DND-41 (cell line): ENCODE measurements around the gene NR1D1.

ENCODE experiments used
- ATAC-seq: fragments of 200-7000 bp; cut with Tn5 transposase; 3 replicates; pipeline ENCODE4 v1.9.1; 2021; ENCODE audit warnings: low read depth; ENCODE audit not compliant: insufficient read depth
- DNase-seq: peaks from one replicate; pipeline ENCODE4 v3.0.0-alpha.2; 2020
- H2AFZ ChIP-seq: 2 replicates; pipeline ENCODE4 v1.6.0; 2012; ENCODE audit warnings: low read depth, low read length
- H3K27ac ChIP-seq: 2 replicates; pipeline ENCODE4 v1.5.1; 2012; ENCODE audit warnings: low read length, inconsistent platforms
- H3K27me3 ChIP-seq: fragments of 200-600 bp; sonication (generic); 2 replicates; pipeline ENCODE4 v1.6.0; 2012; ENCODE audit warnings: low read length, mild to moderate bottlenecking, inconsistent platforms; ENCODE audit not compliant: insufficient read depth, poor library complexity
- H3K36me3 ChIP-seq: 2 replicates; pipeline ENCODE4 v1.5.1; 2012; ENCODE audit warnings: low read length, inconsistent platforms; ENCODE audit not compliant: insufficient read depth
- H3K4me1 ChIP-seq: 2 replicates; pipeline ENCODE4 v1.5.1; 2012; ENCODE audit warnings: mild to moderate bottlenecking, low read length; ENCODE audit not compliant: insufficient read depth
- H3K4me2 ChIP-seq: 2 replicates; pipeline ENCODE4 v1.6.0; 2012; ENCODE audit warnings: mild to moderate bottlenecking, moderate library complexity, low read length, inconsistent platforms; ENCODE audit not compliant: insufficient read depth
- H3K4me3 ChIP-seq, 2 experiments: fragments of 200-600 bp in 1 of 2; shearing (Covaris generic) in 1 of 2; 2 replicates each; pipeline ENCODE4 v1.5.1; 2012 to 2016; ENCODE audit warnings: inconsistent platforms in 2 of 2, low read length in 2 of 2, mild to moderate bottlenecking in 2 of 2, low read depth in 1 of 2, moderate library complexity in 1 of 2
- H3K79me2 ChIP-seq: 2 replicates; pipeline ENCODE4 v1.6.0; 2012; ENCODE audit warnings: low read length, inconsistent platforms; ENCODE audit not compliant: insufficient read depth
- H3K9ac ChIP-seq: 2 replicates; pipeline ENCODE4 v1.6.0; 2012; ENCODE audit warnings: low read depth, mild to moderate bottlenecking, inconsistent platforms, low read length, moderate library complexity
- H3K9me3 ChIP-seq: 2 replicates; pipeline ENCODE4 v1.5.1; 2012; ENCODE audit warnings: low read length, moderate library complexity, mild to moderate bottlenecking, inconsistent platforms; ENCODE audit not compliant: insufficient read depth, severe bottlenecking
- H4K20me1 ChIP-seq: 2 replicates; pipeline ENCODE4 v1.6.0; 2012; ENCODE audit warnings: low read length; ENCODE audit not compliant: insufficient read depth
- CTCF ChIP-seq: IDR thresholded peaks from 2 replicates; pipeline ENCODE4 v1.5.1; 2012; ENCODE audit warnings: borderline replicate concordance, low read length, moderate library complexity, mild to moderate bottlenecking; ENCODE audit not compliant: poor library complexity, severe bottlenecking; ENCODE audit errors: extremely low read depth
- EZH2 ChIP-seq: IDR thresholded peaks from 3 replicates; pipeline ENCODE4 v1.6.1; 2012; ENCODE audit warnings: borderline replicate concordance, low read depth, mild to moderate bottlenecking, moderate library complexity, low read length, inconsistent platforms; ENCODE audit not compliant: severe bottlenecking

NR1D1 gene

GRCh38 chr17:40067710-40068109 lies 32.7 kb downstream of the NR1D1 start:
- peak overlapping the region; percentile 80 for H3K4me2 ChIP-seq

GRCh38 chr17:40065769-40066510 lies 34.4 kb downstream of the NR1D1 start:
- Histone ChIP-seq H3K79me2 (peaks cover 64% of the 10 kb centered on the region), H3K4me3 (no peak overlapping the region), H3K4me1 (peaks cover 73% of the 10 kb centered on the region), H3K27ac (no peak overlapping the region), H4K20me1 (no peaks in the 10 kb centered on the region), H3K4me2 (no peak overlapping the region), H3K27me3 (no peaks in the 10 kb centered on the region), H3K9ac (no peak overlapping the region), H3K36me3 (no peaks in the 10 kb centered on the region; the same call in 1 of the 2 replicates), H2AFZ (no peak overlapping the region), H3K9me3 (no peaks in the 10 kb centered on the region)
- TF ChIP-seq CTCF = no peak
- no peak for TF ChIP-seq EZH2
- no peak for DNase-seq
- ATAC-seq = no peak

More at GRCh38 chr17:40067710-40068109, 32.7 kb downstream of the NR1D1 start:
- Histone ChIP-seq H3K79me2 (peaks cover 70% of the 10 kb centered on the region), H3K36me3 (no peaks in the 10 kb centered on the region; the same call in 1 of the 2 replicates), H3K4me1 (peaks cover 64% of the 10 kb centered on the region), H3K27ac (peak overlapping the region; percentile 81), H3K9ac (peak overlapping the region; percentile 55), H3K9me3 (no peaks in the 10 kb centered on the region), H2AFZ (peak overlapping the region; percentile 86), H3K27me3 (no peaks in the 10 kb centered on the region), H3K4me3 (peak overlapping the region in 1 of 2 experiments; percentile 58; a peak in 2 of 4 replicates), H4K20me1 (peaks cover 8% of the 10 kb centered on the region)
- DNase-seq (no peak), ATAC-seq (no peak)
- TF ChIP-seq EZH2 = no peak

GRCh38 chr17:40064971-40065768 lies 35.2 kb downstream of the NR1D1 start:
- H3K36me3 ChIP-seq = no peaks in the 10 kb centered on the region; the same call in 1 of the 2 replicates
- DNase-seq (no peak), ATAC-seq (no peak)
- peaks cover 57% of the 10 kb centered on the region for H3K79me2 ChIP-seq
- H2AFZ ChIP-seq = no peak overlapping the region
- TF ChIP-seq CTCF (no peak), EZH2 (no peak)
- peaks cover 67% of the 10 kb centered on the region for H3K4me1 ChIP-seq
- H3K9ac ChIP-seq = peak overlapping the region; percentile 20
- peak overlapping the region; percentile 95 for H3K4me2 ChIP-seq
- no peaks in the 10 kb centered on the region for H3K9me3 ChIP-seq
- H3K27me3 ChIP-seq = no peaks in the 10 kb centered on the region
- no peaks in the 10 kb centered on the region for H4K20me1 ChIP-seq
- peak overlapping the region; percentile 25; the same call in 1 of the 2 replicates for H3K27ac ChIP-seq
- no peak overlapping the region for H3K4me3 ChIP-seq
